HG02938 (cell line): ENCODE measurements around the gene FBXO2.
"Not testable (repeated sequence)": the region's sequence is repeated elsewhere in the genome, so short reads cannot be mapped to it uniquely, and the experiment has no call there.

Experiments
- ATAC-seq: cut with Tn5 transposase; IDR thresholded peaks from one replicate; pipeline ENCODE4 v1.9.1; 2021; ENCODE audit warnings: mild to moderate bottlenecking, moderate library complexity; ENCODE audit not compliant: unreplicated experiment

Gene FBXO2

DNA sequence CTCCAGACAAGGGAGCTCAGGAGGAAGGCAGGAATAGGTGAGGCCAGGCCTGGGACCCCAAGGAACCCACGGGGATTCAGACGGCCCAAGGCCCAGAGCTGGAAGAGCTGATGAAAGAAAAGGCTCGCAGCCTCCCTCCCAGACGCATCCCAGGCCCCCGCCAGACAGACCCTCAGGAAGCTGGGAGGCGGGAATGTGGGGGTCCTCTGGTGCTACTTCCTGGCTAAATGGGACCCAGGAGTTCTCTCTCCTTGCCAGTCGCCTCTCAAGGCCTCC lies 430 bp downstream of the FBXO2 start:
- ATAC-seq = no peak

DNA sequence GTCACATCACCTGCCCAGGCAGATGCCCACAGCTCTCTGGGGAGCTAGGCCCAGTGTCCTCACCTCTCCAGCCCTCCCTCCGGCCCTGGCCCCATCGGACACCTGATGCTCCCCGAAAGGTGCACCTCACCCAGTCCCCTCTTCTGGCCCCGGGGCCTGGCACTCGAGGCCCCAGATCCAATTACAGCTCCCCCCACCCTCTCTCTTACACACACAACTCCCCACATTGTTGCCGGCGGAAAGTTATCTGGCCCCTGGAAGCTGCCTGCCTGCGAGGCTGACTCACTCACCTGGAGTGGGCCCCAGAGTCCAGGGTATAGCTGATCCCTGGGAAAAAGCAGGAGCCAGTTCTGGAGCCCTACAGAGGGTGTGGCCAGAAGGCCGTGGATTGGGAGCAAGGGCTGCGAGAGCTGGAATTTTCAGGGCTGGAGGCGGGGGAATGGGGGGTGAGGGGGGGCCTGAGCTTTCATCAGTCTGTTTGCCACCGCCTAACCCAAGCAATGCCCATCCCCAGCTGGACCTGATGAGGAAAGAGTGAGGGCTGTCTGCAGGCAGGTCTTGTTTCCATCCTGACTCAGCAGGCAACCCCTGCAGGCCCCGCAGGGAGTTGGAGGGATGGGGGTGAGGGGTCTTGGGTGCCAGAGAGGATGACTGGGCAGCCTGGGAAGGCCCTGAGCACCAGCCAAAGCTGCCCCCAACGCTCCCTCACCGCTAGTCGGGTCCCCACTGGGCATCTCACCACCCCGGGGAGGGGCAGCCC lies 948 bp downstream of the FBXO2 start:
- no peak for ATAC-seq

GRCh38 chr1:11652203-11652780 lies 1.9 kb downstream of the FBXO2 start:
- ATAC-seq = no peak

GRCh38 chr1:11651017-11651416 lies 3.2 kb downstream of the FBXO2 start:
- no peak for ATAC-seq

DNA sequence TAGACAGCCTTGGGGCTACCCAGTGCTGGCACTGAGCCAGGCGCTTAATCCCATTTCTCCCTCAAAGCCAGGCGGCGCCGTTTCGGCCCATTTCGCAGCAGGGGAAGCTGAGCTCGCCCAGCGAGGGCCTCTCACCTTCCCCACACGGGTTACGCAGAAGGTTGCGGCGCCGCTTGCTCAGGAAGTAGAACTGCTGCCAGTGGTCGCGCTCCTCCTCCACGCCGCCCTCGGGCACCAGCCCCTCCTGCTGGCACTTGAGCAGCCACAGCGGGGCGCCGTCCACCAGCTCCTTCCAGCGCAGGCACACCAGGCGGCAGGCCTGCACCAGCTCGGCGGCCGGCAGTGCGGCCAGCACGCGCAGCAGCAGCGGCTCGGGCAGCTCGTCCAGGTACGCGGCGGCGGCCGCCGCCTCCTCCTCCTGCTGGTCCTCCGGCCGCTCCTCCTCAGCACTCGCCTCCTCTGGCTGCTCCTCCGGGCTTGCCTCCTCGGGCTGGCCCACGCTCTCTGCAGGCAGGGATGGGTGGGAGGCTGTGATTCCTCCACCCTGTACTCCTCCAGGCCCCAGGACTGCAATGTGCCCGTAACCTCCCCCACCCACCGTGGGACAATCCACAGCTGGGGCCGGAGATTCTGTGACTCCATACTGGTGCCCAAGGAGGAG lies 3.8 kb downstream of the FBXO2 start:
- ATAC-seq = no peak

- ATAC-seq = no peak
These were observed 4.5 kb downstream of the FBXO2 start for GRCh38 chr1:11649624-11650330.

GRCh38 chr1:11649237-11649623 lies 5.0 kb downstream of the FBXO2 start:
- ATAC-seq = no peak

- no peak for ATAC-seq
These were observed 5.5 kb downstream of the FBXO2 start for GRCh38 chr1:11648732-11649158.

DNA sequence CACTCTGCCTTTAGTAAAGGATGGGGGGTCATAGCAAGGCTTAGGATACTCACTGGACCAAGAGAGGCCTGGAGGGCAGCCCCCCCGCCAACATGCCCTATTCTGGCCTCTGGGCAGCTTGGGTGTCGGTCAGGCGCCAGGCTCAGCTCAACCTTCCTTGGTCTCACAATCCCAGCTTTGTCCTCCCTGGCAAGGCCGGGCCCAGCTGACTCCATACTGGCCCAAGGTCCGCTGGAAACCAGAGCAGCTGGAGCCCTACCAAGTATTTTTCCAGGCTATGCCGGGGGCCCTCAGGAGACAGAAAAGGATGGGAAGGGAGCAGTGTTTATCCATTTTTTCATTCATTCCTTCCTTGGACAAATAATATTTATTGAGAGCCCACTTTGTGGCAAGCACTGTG lies 6.2 kb downstream of the FBXO2 start:
- ATAC-seq = no peak

DNA sequence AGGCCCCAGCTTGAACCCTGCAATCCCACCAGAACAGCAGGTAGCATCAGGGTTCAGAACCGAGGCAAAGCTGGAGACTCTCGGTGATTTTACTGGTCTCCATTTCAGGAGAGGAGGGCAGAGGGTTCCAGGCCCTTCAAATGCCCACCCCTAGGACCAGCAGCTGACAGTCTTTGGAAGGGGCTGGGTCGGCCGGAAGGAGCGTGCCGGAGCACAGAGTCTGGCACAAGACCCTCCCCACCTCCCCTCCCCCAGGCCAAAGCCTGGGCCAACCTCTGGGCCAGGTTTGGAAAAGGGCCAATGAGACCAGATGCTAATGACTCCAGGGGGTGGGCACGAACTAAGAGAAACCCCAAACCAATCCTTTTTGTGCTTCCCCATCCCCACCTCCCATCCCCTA lies 6.9 kb downstream of the FBXO2 start:
- no peak for ATAC-seq

- ATAC-seq = no peak
These were observed 7.9 kb downstream of the FBXO2 start for GRCh38 chr1:11646317-11646716.

DNA sequence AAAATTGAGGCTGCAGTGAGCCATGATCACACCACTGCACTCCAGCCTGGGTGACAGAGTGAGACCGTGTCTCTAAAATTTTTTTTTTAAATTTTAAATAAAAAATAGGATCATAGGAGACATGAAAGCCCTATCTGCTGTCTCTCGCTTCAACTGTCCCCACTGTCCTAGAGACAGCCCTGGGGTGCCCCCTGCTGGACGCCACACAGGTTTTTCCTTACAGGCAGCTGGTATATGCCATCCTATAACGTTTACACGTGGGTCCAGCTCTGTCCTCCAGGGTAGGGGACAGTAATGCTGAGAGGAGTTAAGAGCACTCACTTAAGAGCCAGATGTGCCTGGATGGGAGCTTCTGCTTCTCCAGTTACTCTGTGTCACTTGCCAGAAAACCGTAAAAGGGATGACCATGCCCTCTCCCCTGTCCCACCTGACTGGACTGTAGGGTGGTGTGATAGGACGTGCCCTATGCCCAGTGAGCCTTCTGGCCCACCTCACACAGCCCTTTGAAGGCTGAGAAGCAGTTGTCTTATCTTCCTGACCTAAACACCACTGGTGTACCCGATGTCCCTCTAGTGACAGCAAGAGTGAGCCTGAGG lies 8.5 kb downstream of the FBXO2 start:
- ATAC-seq = no peak

- ATAC-seq = no peak
These were observed 9.0 kb downstream of the FBXO2 start for GRCh38 chr1:11645270-11645669.

DNA sequence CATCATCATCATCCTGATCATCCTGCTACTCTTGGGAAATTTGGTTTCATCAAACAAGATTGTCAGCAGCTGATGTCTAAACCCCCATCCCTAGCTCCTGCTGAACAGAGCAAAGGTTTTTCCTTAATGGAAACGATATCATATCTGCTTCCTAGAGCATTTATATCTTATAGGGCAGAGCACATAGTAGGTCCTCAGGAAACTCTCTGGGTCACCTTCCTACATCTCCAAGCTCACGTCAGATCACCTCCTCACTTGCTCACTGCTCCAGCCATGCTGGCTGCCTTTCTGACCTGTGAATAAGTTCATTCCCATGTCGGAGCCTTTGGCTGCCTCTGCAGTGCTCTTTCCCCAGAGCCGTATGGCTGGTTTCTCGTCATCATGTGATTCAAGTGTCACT lies 10.4 kb downstream of the FBXO2 start:
- no peak for ATAC-seq

DNA sequence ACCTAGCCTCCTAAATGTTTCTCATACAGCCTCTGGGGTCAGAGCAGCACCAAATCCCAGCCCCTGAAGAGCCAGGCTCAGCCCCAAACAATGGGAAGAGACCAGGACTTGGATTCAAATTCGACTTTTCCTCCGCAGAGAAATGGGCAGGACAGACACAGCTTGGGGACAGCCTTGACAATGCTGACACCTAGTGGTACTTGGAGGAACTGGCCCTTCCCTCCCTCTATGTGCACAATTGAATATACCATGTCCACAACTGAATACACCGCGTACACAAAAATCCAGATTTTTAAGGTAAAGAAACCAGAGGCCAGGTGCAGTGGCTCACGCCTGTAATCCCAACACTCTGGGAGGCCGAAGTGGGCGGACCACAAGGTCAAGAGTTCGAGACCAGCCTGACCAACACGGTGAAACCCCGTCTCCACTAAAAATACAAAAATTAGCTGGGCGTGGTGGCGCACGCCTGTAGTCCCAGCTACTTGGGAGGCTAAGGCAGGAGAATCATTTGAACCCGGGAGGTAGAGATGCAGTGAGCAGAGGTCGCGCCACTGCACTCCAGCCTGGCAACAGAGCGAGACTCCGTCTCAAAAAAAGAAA lies 11.7 kb downstream of the FBXO2 start:
- ATAC-seq = not testable (repeated sequence)

- ATAC-seq = no peak
These were observed 12.4 kb downstream of the FBXO2 start for GRCh38 chr1:11641776-11642305.

GRCh38 chr1:11640944-11641343 lies 13.3 kb downstream of the FBXO2 start:
- ATAC-seq = no peak

DNA sequence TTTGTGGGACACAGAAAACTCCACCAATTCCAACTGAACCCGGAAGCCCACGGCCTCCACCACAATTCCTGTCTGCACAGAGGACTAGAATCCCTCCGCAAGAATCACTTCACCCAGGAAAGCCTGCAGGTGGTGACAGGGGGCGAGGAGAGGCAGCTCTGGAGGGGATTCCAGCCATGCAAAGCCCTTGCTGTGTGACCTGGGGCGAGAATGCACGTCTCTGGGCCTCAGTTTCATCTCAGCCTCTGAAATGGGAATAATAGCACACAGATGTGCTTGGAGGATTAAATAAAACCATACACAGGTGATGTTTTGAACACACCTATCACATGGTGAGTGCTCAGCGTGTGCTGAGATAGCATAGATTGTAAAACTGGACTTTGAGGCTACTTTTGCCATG lies 14.1 kb downstream of the FBXO2 start:
- no peak for ATAC-seq

- ATAC-seq = no peak
These were observed 14.9 kb downstream of the FBXO2 start for GRCh38 chr1:11639372-11639771.

GRCh38 chr1:11638121-11638520 lies 16.1 kb downstream of the FBXO2 start:
- ATAC-seq = no peak
